CD4-positive, alpha-beta T cell treated with Interleukin-4 for 4 hours (primary cell): Measurements from ENCODE around the gene PEAR1.
"Not testable (repeated sequence)": the region's sequence is repeated elsewhere in the genome, so short reads cannot be mapped to it uniquely, and the experiment has no call there.

Experiments used
- DNase-seq: peaks from one replicate; pipeline ENCODE4 v3.0.0-alpha.2; 2020

The PEAR1 gene

GRCh38 chr1:156923670-156924477, 30.4 kb downstream of the PEAR1 start:
- DNase-seq: no peak

GRCh38 chr1:156924478-156925153, 31.1 kb downstream of the PEAR1 start:
- no peak for DNase-seq

GRCh38 chr1:156925154-156926010, 31.9 kb downstream of the PEAR1 start:
- no peak for DNase-seq

GRCh38 chr1:156926175-156926574, 32.7 kb downstream of the PEAR1 start:
- peak; percentile 11 for DNase-seq

- not testable (repeated sequence) for DNase-seq
Observed at GRCh38 chr1:156926695-156927094, 33.2 kb downstream of the PEAR1 start.

- DNase-seq: peak; percentile 25
Observed at GRCh38 chr1:156927215-156928042, 33.9 kb downstream of the PEAR1 start.

- DNase-seq: no peak
Observed at GRCh38 chr1:156928043-156928602, 34.6 kb downstream of the PEAR1 start.

- DNase-seq: no peak
Observed at GRCh38 chr1:156929596-156930238, 36.2 kb downstream of the PEAR1 start.

GRCh38 chr1:156930483-156930882, 37.0 kb downstream of the PEAR1 start:
- no peak for DNase-seq

GRCh38 chr1:156931211-156931952, 37.9 kb downstream of the PEAR1 start:
- DNase-seq: no peak

GRCh38 chr1:156931974-156932710, 38.6 kb downstream of the PEAR1 start:
- DNase-seq: no peak

- DNase-seq: no peak
Observed at GRCh38 chr1:156933136-156933535, 39.6 kb downstream of the PEAR1 start.

GRCh38 chr1:156935505-156936128, 42.1 kb downstream of the PEAR1 start:
- no peak for DNase-seq

- no peak for DNase-seq
Observed at GRCh38 chr1:156936191-156936590, 42.7 kb downstream of the PEAR1 start.

GRCh38 chr1:156936721-156937220, 43.3 kb downstream of the PEAR1 start:
- DNase-seq: no peak

GRCh38 chr1:156937883-156938282, 44.4 kb downstream of the PEAR1 start:
- no peak for DNase-seq

- no peak for DNase-seq
Observed at GRCh38 chr1:156938813-156939212, 45.3 kb downstream of the PEAR1 start.

GRCh38 chr1:156939786-156940334, 46.3 kb downstream of the PEAR1 start:
- DNase-seq: no peak

- no peak for DNase-seq
Observed at GRCh38 chr1:156941675-156942074, 48.2 kb downstream of the PEAR1 start.
